H9 (cell line): ENCODE measurements around the gene RNF26. TPM values are rescaled to one million over a fixed set of nuclear protein-coding genes. Genes with fewer than 3 reads are reported as not detected.
A peak's percentile ranks its signal among the peaks of the same experiment; 100 is the strongest.

Experiments
- DNase-seq: peaks from one replicate; pipeline ENCODE4 v3.0.0-alpha.2; 2017
- H2AFZ ChIP-seq: one replicate; pipeline ENCODE4 v1.6.1; 2013; ENCODE audit warnings: mild to moderate bottlenecking, low read length, control low read depth, moderate library complexity
- H2AK5ac ChIP-seq: 2 replicates; pipeline ENCODE4 v1.6.1; 2013; ENCODE audit warnings: low read length, control low read depth, mixed read lengths; ENCODE audit not compliant: insufficient read length
- H2BK120ac ChIP-seq: one replicate; pipeline ENCODE4 v1.6.1; 2013; ENCODE audit warnings: low read depth, mild to moderate bottlenecking, low read length, control low read depth, inconsistent platforms; ENCODE audit not compliant: poor library complexity, severe bottlenecking
- H2BK12ac ChIP-seq: 2 replicates; pipeline ENCODE4 v1.6.1; 2013; ENCODE audit warnings: low read length, control low read depth, mixed read lengths, low read depth; ENCODE audit not compliant: insufficient read length
- H2BK15ac ChIP-seq: 2 replicates; pipeline ENCODE4 v1.6.1; 2013; ENCODE audit warnings: low read depth, low read length, control low read depth
- H2BK20ac ChIP-seq: one replicate; pipeline ENCODE4 v1.6.1; 2013; ENCODE audit warnings: low read depth, mild to moderate bottlenecking, low read length, control low read depth, inconsistent platforms; ENCODE audit not compliant: poor library complexity, severe bottlenecking
- H2BK5ac ChIP-seq: 2 replicates; pipeline ENCODE4 v1.6.1; 2013; ENCODE audit warnings: low read length, control low read depth, mixed read lengths; ENCODE audit not compliant: insufficient read length
- H3K14ac ChIP-seq: 2 replicates; pipeline ENCODE4 v1.6.1; 2013; ENCODE audit warnings: low read length, control low read depth; ENCODE audit not compliant: insufficient read depth
- H3K18ac ChIP-seq: 2 replicates; pipeline ENCODE4 v1.6.1; 2013; ENCODE audit warnings: low read depth, mild to moderate bottlenecking, mixed read lengths, low read length, control low read depth; ENCODE audit not compliant: insufficient read length
- H3K23ac ChIP-seq: 2 replicates; pipeline ENCODE4 v1.6.1; 2013; ENCODE audit warnings: low read length, control low read depth, mixed read lengths, low read depth; ENCODE audit not compliant: insufficient read length
- H3K23me2 ChIP-seq: 2 replicates; pipeline ENCODE4 v1.6.1; 2013; ENCODE audit warnings: low read depth, mild to moderate bottlenecking, mixed read lengths, low read length, control low read depth; ENCODE audit not compliant: insufficient read length, poor library complexity, severe bottlenecking
- H3K27ac ChIP-seq: 2 replicates; pipeline ENCODE4 v1.5.1; 2013; ENCODE audit warnings: low read length, control low read depth, mixed read lengths, low read depth; ENCODE audit not compliant: insufficient read length
- H3K27me3 ChIP-seq: 2 replicates; pipeline ENCODE4 v1.6.1; 2013; ENCODE audit warnings: low read length, control low read depth, inconsistent platforms; ENCODE audit not compliant: insufficient read depth
- H3K4ac ChIP-seq: 2 replicates; pipeline ENCODE4 v1.6.1; 2013; ENCODE audit warnings: low read depth, mild to moderate bottlenecking, control low read depth, inconsistent platforms, low read length, moderate library complexity
- H3K4me1 ChIP-seq: 2 replicates; pipeline ENCODE4 v1.6.1; 2013; ENCODE audit warnings: low read length, control low read depth, inconsistent platforms; ENCODE audit not compliant: insufficient read depth
- H3K4me2 ChIP-seq: 2 replicates; pipeline ENCODE4 v1.6.1; 2013; ENCODE audit warnings: low read length, control low read depth, mixed read lengths; ENCODE audit not compliant: insufficient read length, insufficient read depth
- H3K56ac ChIP-seq: 2 replicates; pipeline ENCODE4 v1.6.1; 2013; ENCODE audit warnings: low read depth, mild to moderate bottlenecking, mixed read lengths, low read length, control low read depth; ENCODE audit not compliant: insufficient read length
- H3K79me1 ChIP-seq: 2 replicates; pipeline ENCODE4 v1.6.1; 2013; ENCODE audit warnings: low read depth, mild to moderate bottlenecking, moderate library complexity, low read length, control low read depth, inconsistent platforms; ENCODE audit not compliant: insufficient read depth, poor library complexity, severe bottlenecking
- H3K79me2 ChIP-seq: 2 replicates; pipeline ENCODE4 v1.6.1; 2013; ENCODE audit warnings: low read length, control low read depth, inconsistent platforms; ENCODE audit not compliant: insufficient read depth
- H3K9ac ChIP-seq: 2 replicates; pipeline ENCODE4 v1.6.1; 2013; ENCODE audit warnings: low read length, control low read depth, mixed read lengths; ENCODE audit not compliant: insufficient read length; ENCODE audit errors: extremely low read depth
- H3K9me3 ChIP-seq: one replicate; pipeline ENCODE4 v1.6.1; 2013; ENCODE audit warnings: low read depth, low read length, inconsistent platforms; ENCODE audit not compliant: control insufficient read depth
- H3T11ph ChIP-seq: one replicate; pipeline ENCODE4 v1.6.1; 2013; ENCODE audit warnings: mild to moderate bottlenecking, low read length, control low read depth, inconsistent platforms
- H4K20me1 ChIP-seq: one replicate; pipeline ENCODE4 v1.6.1; 2013; ENCODE audit not compliant: control insufficient read depth, insufficient read length, insufficient read depth
- H4K5ac ChIP-seq: 2 replicates; pipeline ENCODE4 v1.6.1; 2013; ENCODE audit warnings: low read depth, mild to moderate bottlenecking, mixed read lengths, low read length, control low read depth; ENCODE audit not compliant: insufficient read length
- H4K8ac ChIP-seq: replicated peaks from 2 replicates; pipeline ENCODE4 v1.6.1; 2013; ENCODE audit warnings: low read length, control low read depth, mixed read lengths, low read depth; ENCODE audit not compliant: insufficient read length
- H4K91ac ChIP-seq: 2 replicates; pipeline ENCODE4 v1.6.1; 2013; ENCODE audit warnings: low read depth, mild to moderate bottlenecking, moderate library complexity, mixed read lengths, low read length, control low read depth; ENCODE audit not compliant: insufficient read length
- H3K27ac Mint-ChIP-seq, 3 experiments: 2 replicates in 2 of 3; 3 replicates in 1 of 3; pipeline ENCODE4 v1.8.0; 2020 to 2021; ENCODE audit warnings: mixed read lengths in 3 of 3, mild to moderate bottlenecking in 1 of 3, moderate library complexity in 1 of 3
- H3K27me3 Mint-ChIP-seq: 2 replicates; pipeline ENCODE4 v1.8.0; 2021; ENCODE audit warnings: low read depth, mild to moderate bottlenecking, moderate library complexity, mixed read lengths
- H3K36me3 Mint-ChIP-seq, 3 experiments: 2 replicates in 2 of 3; 3 replicates in 1 of 3; pipeline ENCODE4 v1.8.0; 2020 to 2021; ENCODE audit warnings: low read depth in 3 of 3, mixed read lengths in 3 of 3; ENCODE audit not compliant: insufficient read depth in 1 of 3
- H3K4me1 Mint-ChIP-seq, 2 experiments: 2 replicates each; pipeline ENCODE4 v1.8.0; 2020; ENCODE audit warnings: mixed read lengths in 2 of 2
- H3K4me3 Mint-ChIP-seq, 2 experiments: 2 replicates in 1 of 2; 3 replicates in 1 of 2; pipeline ENCODE4 v1.8.0; 2020 to 2021; ENCODE audit warnings: mild to moderate bottlenecking in 2 of 2, mixed read lengths in 2 of 2, moderate library complexity in 1 of 2
- H3K9me3 Mint-ChIP-seq, 2 experiments: 2 replicates in 1 of 2; 3 replicates in 1 of 2; pipeline ENCODE4 v1.8.0; 2020; ENCODE audit warnings: mild to moderate bottlenecking in 2 of 2, mixed read lengths in 2 of 2, moderate library complexity in 1 of 2
- CTCF ChIP-seq: fragments of 200-600 bp; sonication (generic); conservative IDR thresholded peaks from 3 replicates; pipeline ENCODE4 v1.8.0; 2021; ENCODE audit warnings: antibody characterized with exemption, mild to moderate bottlenecking
- WGBS: extraction: QIAGEN DNeasy Blood & Tissue Kit; methylation state at CpG from one replicate; pipeline ENCODE4 v1.1.7; 2013; ENCODE audit warnings: missing lambda C conversion rate, low lambda C conversion rate, mixed read lengths; ENCODE audit not compliant: insufficient read length; ENCODE audit errors: extremely low coverage; 5-methylcytosine and 5-hydroxymethylcytosine counted together
- total RNA-seq: library from RNA; stranded (reverse); gene quantifications from 2 replicates; pipeline ENCODE4 v1.2.1, GENCODE V29; 2021

RNF26 gene
- total RNA-seq, 1 experiment from 2014 or later = 57.6 TPM

- H3K27ac ChIP-seq = no peak overlapping the region
- H3K14ac ChIP-seq = peak overlapping the region; percentile 50; the same call in 1 of the 2 replicates
- no peak overlapping the region for H4K91ac ChIP-seq
- Mint-ChIP-seq H3K4me1 (peaks cover 43 to 63% of the 10 kb centered on the region in 2 experiments), H3K27me3 (peaks cover 57% of the 10 kb centered on the region), H3K36me3 (peaks cover 11 to 18% (median 15%) of the 10 kb centered on the region in 3 experiments), H3K27ac (no peak overlapping the region), H3K4me3 (peak overlapping the region; percentile 38 to 99), H3K9me3 (no peaks in the 10 kb centered on the region; a peak in 1 of 5 replicates)
- H3K27me3 ChIP-seq = peaks cover 16% of the 10 kb centered on the region
- H2AK5ac ChIP-seq = no peak overlapping the region
- no peaks in the 10 kb centered on the region for H4K20me1 ChIP-seq
- H3K79me2 ChIP-seq = peaks cover 13% of the 10 kb centered on the region; the same call in 1 of the 2 replicates
- WGBS = no CpG with 5 or more reads among the region's 86 CpGs
- H3K56ac ChIP-seq = no peak overlapping the region
- H3K23ac ChIP-seq = no peak overlapping the region
- H4K5ac ChIP-seq = no peak overlapping the region
- no peak overlapping the region for H2BK5ac ChIP-seq
- H3T11ph ChIP-seq = no peak overlapping the region
- H3K4me1 ChIP-seq = no peaks in the 10 kb centered on the region; the same call in 1 of the 2 replicates
- H2BK120ac ChIP-seq = no peak overlapping the region
- H3K18ac ChIP-seq = peak overlapping the region; percentile 6
- H3K4me2 ChIP-seq = peak overlapping the region; percentile 56
- peak; percentile 83 for DNase-seq
- no peak overlapping the region for H2BK12ac ChIP-seq
- peak; percentile 99 for TF ChIP-seq CTCF
- no peaks in the 10 kb centered on the region for H3K9me3 ChIP-seq
- no peak overlapping the region for H3K9ac ChIP-seq
- no peak overlapping the region for H2BK15ac ChIP-seq
- no peak overlapping the region for H3K4ac ChIP-seq
- peaks cover 9% of the 10 kb centered on the region for H3K79me1 ChIP-seq
- H3K23me2 ChIP-seq = peaks cover 26% of the 10 kb centered on the region
- no peak overlapping the region for H4K8ac ChIP-seq
- H2BK20ac ChIP-seq = no peak overlapping the region
- no peak overlapping the region for H2AFZ ChIP-seq
These were observed 5.4 kb downstream of the RNF26 start for GRCh38 chr11:119339589-119340334.
